ENCODE measurements around the gene MEOX1.
A peak's percentile ranks its signal among the peaks of the same experiment; 100 is the strongest.
"Not testable (repeated sequence)": the region's sequence is repeated elsewhere in the genome, so short reads cannot be mapped to it uniquely, and the experiment has no call there.

Gene MEOX1

GRCh38 chr17:43661699-43662412, at the start of gene MEOX1:
MEOX1 (minus strand) TSS chr17:43661922; CDS start chr17:43661534, 388 bp downstream.
- no peak for DNase-seq (ENCODE audit: low spot score)

DNA sequence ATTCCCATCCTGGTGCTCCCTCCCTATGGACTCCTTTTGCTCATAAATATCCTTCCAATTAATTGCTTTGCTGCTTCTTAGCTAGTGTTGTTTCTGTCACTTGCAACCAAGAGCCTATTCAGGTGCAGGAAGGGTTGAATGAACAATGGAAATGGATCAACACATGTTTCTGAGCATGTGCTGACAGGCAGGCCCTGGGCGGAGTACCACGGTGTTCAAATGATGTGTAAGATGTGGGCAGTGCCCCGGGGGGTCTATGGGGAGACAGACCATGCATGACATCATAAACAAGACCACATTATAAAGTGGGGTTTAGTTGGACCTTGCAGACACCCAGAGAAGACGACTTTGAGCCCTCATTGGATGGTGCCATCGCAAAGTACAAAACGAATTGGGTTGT, 48.4 kb upstream of the MEOX1 start:
- no peak for DNase-seq (ENCODE audit: low spot score)

DNA sequence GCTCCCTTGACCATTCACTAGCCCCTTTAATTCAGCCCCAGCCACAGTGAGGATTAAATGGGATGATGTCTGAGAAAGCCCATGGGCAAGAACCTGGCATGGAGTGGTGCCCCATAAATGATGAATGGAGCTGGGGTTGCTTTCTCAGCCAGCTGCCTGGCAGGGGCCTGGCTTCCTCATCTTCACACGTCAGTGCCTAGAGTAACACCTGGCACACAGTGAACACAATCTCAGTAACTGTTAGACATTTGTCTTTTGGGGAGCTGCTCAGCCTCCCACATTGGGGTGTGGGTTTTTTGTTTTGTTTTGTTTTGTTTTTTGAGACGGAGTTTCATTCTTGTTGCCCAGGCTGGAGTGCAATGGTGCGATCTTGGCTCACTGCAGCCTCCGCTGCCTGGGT, 47.5 kb upstream of the MEOX1 start:
- no peak for DNase-seq (ENCODE audit: low spot score)

- no peak for DNase-seq (ENCODE audit: low spot score)
These were observed 45.5 kb upstream of the MEOX1 start for GRCh38 chr17:43707184-43707583.

DNA sequence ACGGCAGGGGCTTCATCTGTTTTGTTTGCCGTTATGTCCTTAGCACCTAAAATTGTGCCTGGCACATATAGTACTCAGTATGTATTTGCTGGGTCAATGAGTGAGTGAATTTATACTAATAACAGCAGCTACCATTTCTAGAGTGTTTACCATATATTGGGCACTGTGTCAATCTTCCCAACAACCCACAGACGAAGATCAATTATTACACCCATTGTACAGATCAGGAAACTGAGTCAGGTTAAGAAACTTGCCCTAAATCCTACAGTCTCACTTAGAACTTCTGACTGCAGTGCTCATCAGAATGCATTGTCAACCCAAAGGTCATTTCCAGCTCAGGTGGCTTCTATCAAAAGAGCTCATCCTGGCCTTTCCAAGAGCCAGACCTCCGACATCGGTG, 44.5 kb upstream of the MEOX1 start:
- DNase-seq (ENCODE audit: low spot score) = no peak

- no peak for DNase-seq (ENCODE audit: low spot score)
These were observed 41.9 kb upstream of the MEOX1 start for GRCh38 chr17:43703630-43704029.

GRCh38 chr17:43702637-43703036, 40.9 kb upstream of the MEOX1 start:
- DNase-seq (ENCODE audit: low spot score) = no peak

DNA sequence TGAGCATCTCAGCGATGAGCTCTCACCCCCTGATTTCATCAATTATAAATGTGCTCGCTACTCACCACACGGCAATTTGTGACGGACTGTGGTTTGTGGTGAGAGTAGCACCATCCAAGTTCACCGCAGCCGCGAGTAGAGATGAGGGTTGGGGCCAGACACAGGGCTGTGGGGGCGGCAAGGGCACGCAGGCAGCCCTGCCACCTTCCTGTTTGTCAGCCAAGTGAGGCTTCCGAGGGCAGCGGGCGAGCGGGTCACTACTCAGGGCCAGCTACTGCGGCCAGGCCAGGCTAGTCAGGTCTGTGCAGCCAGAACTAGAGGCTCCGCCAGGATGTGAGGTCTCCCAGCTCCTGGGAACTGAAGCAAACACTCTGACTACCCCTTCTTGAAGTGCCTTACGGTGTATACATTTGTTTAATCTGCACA, 39.6 kb upstream of the MEOX1 start:
- DNase-seq (ENCODE audit: low spot score) = no peak

- DNase-seq (ENCODE audit: low spot score) = no peak
These were observed 37.7 kb upstream of the MEOX1 start for GRCh38 chr17:43699438-43699756.

GRCh38 chr17:43698678-43699437, 37.1 kb upstream of the MEOX1 start:
- no peak for DNase-seq (ENCODE audit: low spot score)

DNA sequence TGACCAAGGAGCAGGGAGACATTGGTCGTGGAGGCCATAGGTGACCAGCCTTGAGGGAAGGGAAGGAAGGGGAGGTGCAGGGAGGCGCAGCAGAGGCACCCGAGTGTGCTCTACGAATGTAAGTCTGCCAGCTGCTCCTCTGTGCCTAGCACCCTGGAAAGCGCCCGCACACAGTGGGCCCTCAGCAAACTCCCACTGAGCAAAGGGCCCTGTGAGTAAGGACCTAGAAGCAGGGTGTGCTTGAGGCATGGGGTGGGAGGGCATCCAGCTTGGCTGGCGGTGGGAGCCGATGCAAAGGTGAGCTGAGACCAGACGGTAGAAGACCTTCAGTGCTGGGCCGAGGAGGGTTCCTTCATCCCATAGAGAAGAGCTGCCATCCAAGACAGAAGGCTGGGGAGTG, 36.2 kb upstream of the MEOX1 start:
- DNase-seq (ENCODE audit: low spot score) = no peak

GRCh38 chr17:43696891-43697290, 35.2 kb upstream of the MEOX1 start:
- no peak for DNase-seq (ENCODE audit: low spot score)

GRCh38 chr17:43695970-43696865, 34.5 kb upstream of the MEOX1 start:
- DNase-seq (ENCODE audit: low spot score) = no peak

DNA sequence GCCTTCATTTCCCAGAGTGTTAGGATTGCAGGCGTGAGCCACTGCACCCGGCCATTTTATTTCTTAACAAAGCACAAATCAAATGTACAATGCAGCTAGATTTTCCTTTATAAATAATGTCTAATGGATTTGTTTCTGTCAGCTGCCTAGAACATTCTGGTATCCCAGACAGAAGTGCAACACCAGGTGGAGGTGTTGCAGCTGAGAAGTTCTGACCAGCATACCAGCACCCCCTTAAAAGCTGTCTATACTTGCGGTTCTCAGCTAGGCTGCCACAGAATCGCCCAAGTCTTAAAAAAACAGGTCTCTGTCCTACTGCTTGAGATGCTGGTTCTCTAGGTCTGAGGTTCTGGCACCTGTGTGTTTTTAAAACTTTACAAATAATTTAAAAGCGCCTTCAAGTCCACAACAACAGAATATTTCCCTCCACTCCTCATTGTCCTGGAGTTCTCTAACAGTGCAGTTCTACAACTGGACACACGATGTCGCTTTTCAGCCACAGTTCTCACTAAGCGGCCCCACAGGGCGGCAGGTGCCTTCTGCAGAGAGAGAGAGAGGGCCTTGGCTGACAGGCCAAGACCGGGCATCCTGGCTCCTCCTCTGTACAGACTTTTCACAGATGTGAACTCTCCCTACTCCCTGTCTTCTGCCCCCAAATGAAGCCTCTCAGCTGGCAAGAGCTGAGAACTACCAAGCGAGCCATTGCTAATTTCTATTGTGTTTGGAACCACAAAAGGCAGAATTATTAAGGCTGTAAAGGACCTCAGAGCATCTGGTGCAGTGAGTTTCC, 32.6 kb upstream of the MEOX1 start:
- DNase-seq (ENCODE audit: low spot score) = peak; percentile 77

- DNase-seq (ENCODE audit: low spot score) = no peak
These were observed 29.6 kb upstream of the MEOX1 start for GRCh38 chr17:43691317-43691693.

DNA sequence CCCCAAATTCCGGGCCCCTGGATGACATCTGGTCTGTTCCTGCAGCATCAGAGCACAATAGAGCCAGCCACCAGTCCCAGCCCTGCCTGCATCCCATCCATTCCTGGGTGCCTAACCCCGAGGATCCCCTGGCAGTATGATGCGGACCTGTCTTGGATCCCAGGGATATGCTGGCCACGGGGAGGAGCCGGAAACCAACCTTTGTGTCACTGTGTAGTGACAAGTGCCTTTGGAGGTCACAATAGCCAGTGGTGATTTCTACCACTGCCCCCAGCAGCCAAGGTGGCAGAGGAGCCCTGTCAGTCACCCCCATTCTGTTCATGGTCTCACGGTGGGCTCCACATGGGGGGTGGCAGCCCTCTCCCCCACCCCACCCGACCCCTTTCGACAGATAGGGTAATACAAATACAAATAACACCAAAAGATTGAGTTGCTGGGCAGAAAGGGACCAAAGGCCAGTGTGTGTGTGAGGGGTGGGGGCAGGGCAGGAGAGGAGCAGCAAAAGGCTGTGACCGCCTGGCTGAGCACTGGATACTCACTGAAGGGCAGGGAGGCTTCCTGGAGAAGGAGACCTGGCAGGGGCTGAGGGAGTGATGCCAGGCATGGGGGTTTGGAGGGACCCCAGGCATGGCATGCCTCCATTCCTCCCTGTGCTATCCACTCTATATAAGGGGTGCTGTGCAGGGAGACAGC, 29.0 kb upstream of the MEOX1 start:
- no peak for DNase-seq (ENCODE audit: low spot score)

- DNase-seq (ENCODE audit: low spot score) = no peak
These were observed 28.1 kb upstream of the MEOX1 start for GRCh38 chr17:43689814-43690213.

- DNase-seq (ENCODE audit: low spot score) = no peak
These were observed 27.4 kb upstream of the MEOX1 start for GRCh38 chr17:43689131-43689530.

DNA sequence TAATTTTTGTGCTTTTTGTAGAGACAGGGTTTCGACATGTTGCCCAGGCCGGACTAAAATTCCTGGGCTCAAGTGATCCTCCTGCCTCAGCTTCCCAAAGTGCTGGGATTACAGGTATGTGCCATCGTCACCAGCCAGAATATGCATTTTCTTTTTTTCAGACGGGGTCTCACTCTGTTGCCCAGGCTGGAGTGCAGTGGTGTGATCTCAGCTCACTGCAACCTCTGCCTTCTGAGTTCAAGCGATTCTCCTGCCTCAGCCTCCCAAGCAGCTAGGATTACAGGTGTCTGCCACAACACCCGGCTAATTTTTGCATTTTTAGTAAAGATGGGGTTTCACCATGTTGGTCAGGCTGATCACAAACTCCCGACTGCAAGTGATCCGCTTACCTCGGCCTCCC, 25.2 kb upstream of the MEOX1 start:
- not testable (repeated sequence) for DNase-seq (ENCODE audit: low spot score)

DNA sequence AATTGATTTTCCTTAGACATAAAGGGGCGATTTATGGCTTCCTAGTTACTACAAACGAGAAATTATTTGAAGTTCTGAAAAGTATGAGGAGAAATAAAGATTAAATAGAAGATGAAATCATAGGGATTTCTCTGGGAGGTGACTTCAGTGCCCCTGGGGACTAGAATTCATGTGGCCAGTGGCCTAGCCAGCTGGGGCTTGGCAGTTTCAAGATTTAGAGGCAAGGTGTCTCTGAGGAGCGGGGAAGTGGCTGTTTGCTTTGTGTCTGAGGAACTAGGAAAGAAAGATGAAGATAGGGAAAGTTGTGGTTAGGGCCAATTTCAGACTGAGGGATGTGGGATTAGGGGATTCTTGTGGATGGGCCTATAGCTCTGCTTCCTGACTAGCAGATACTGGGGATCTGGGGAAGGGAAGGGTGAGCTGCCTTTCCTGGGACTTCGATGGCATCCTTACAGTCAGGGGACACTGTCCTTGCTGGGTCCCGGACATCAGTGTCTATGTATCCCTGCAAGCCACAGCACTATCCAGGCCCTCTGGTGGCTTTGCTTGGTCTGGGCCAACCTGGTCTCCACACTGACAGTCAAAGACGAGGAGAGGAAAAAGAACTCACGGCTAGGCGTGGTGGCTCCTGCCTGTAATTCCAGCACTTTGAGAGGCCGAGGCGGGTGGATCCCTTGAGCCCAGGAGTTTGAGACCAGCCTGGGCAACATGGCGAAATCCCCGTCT, 22.4 kb upstream of the MEOX1 start:
- no peak for DNase-seq (ENCODE audit: low spot score)

GRCh38 chr17:43680461-43680860, 18.7 kb upstream of the MEOX1 start:
- no peak for DNase-seq (ENCODE audit: low spot score)

All from CD4-positive, alpha-beta T cell treated with Interleukin-6 at 100 ng/mL for 8 hours (primary cell).